ENCODE data around the gene UCHL1.

GRCh38 chr4:41281038-41281634, 24.4 kb downstream of the UCHL1 start:
- peak; percentile 42 to 95 (median 94) for TF ChIP-seq CTCF (IDR thresholded peaks at IDR 0.05)
- TF ChIP-seq POLR2A (IDR thresholded peaks at IDR 0.05) = no peak
